IMR-90 (cell line): ENCODE data around the gene CFAP69. TPM values are rescaled to one million over a fixed set of nuclear protein-coding genes. Genes with fewer than 3 reads are reported as not detected.

ENCODE experiments used
- ATAC-seq: fragments of 200-7000 bp; cut with Tn5 transposase; 2 replicates; pipeline ENCODE4 v1.9.1; 2020; ENCODE audit warnings: low read depth, mild to moderate bottlenecking, moderate library complexity
- BruUV-seq: library from RNA; stranded (reverse); fragments of 400-500 nt; replicated peaks from 2 replicates; lab custom pipeline; 2021; lab: Mats Ljungman, UMichigan
- CTCF ChIA-PET: fragments of 300-600 bp; formaldehyde crosslinking; extraction: SDS; loops from one replicate; lab custom pipeline; 2021; ENCODE audit warnings: antibody characterized with exemption; lab: Yijun Ruan, JAX
- POLR2A ChIA-PET: fragments of 300-600 bp; sonication (Branson Sonifier 250); formaldehyde crosslinking; loops from one replicate; lab custom pipeline; 2022; ENCODE audit warnings: antibody characterized with exemption; ENCODE audit not compliant: unreplicated experiment; lab: Charles Lee
- DNase-seq: peaks from one replicate; pipeline ENCODE4 v3.0.0; 2013
- H2AFZ ChIP-seq: replicated peaks from 2 replicates; pipeline ENCODE3; 2013; ENCODE audit warnings: low read length, mild to moderate bottlenecking; ENCODE audit not compliant: poor library complexity
- H2AK5ac ChIP-seq: 2 replicates; pipeline ENCODE4 v1.6.1; 2013; ENCODE audit warnings: low read depth, low read length, inconsistent platforms
- H2AK9ac ChIP-seq: replicated peaks from 2 replicates; pipeline ENCODE3; 2013; ENCODE audit warnings: mild to moderate bottlenecking, low read depth, low read length, moderate library complexity; ENCODE audit not compliant: poor library complexity
- H2BK120ac ChIP-seq: 2 replicates; pipeline ENCODE4 v1.6.1; 2013; ENCODE audit warnings: low read depth, low read length, inconsistent platforms
- H2BK15ac ChIP-seq: 3 replicates; pipeline ENCODE4 v1.6.1; 2013; ENCODE audit warnings: low read depth, low read length, inconsistent platforms
- H2BK20ac ChIP-seq: 2 replicates; pipeline ENCODE4 v1.6.1; 2013; ENCODE audit warnings: low read depth, mild to moderate bottlenecking, inconsistent platforms, low read length, moderate library complexity
- H2BK5ac ChIP-seq: 2 replicates; pipeline ENCODE4 v1.6.1; 2013; ENCODE audit warnings: mild to moderate bottlenecking, low read depth, low read length, inconsistent platforms; ENCODE audit not compliant: poor library complexity, severe bottlenecking
- H3K14ac ChIP-seq: replicated peaks from 2 replicates; pipeline ENCODE4 v1.6.1; 2013; ENCODE audit warnings: low read depth, low read length, inconsistent platforms
- H3K18ac ChIP-seq: 2 replicates; pipeline ENCODE4 v1.6.1; 2013; ENCODE audit warnings: low read depth, low read length, control low read depth
- H3K23ac ChIP-seq: 2 replicates; pipeline ENCODE4 v1.6.1; 2013; ENCODE audit warnings: low read depth, low read length, inconsistent platforms
- H3K27ac ChIP-seq: 2 replicates; pipeline ENCODE4 v1.5.1; 2013; ENCODE audit warnings: mild to moderate bottlenecking, control low read depth, low read length; ENCODE audit not compliant: insufficient read depth
- H3K27me3 ChIP-seq: 2 replicates; pipeline ENCODE4 v1.6.1; 2013; ENCODE audit warnings: low read length; ENCODE audit not compliant: control insufficient read depth, insufficient read depth
- H3K36me3 ChIP-seq: 2 replicates; pipeline ENCODE4 v1.6.1; 2013; ENCODE audit warnings: low read length, mixed read lengths; ENCODE audit not compliant: control insufficient read depth, insufficient read depth
- H3K4ac ChIP-seq: 2 replicates; pipeline ENCODE4 v1.6.1; 2013; ENCODE audit warnings: low read depth, low read length, inconsistent platforms
- H3K4me1 ChIP-seq: 2 replicates; pipeline ENCODE4 v1.6.1; 2013; ENCODE audit warnings: low read length, mixed read lengths; ENCODE audit not compliant: control insufficient read depth, insufficient read depth
- H3K4me2 ChIP-seq: 2 replicates; pipeline ENCODE4 v1.6.1; 2013; ENCODE audit warnings: low read depth, mild to moderate bottlenecking, control low read depth, low read length, moderate library complexity
- H3K4me3 ChIP-seq: 2 replicates; pipeline ENCODE4 v1.5.1; 2013; ENCODE audit warnings: low read depth, mild to moderate bottlenecking, control low read depth, low read length, moderate library complexity; ENCODE audit not compliant: insufficient read depth
- H3K56ac ChIP-seq: 2 replicates; pipeline ENCODE4 v1.6.1; 2013; ENCODE audit warnings: low read length, inconsistent platforms; ENCODE audit not compliant: insufficient read depth; ENCODE audit errors: extremely low read depth
- H3K79me1 ChIP-seq, 2 experiments: 2 replicates each; pipeline ENCODE4 v1.6.1; 2013; ENCODE audit warnings: low read length in 2 of 2, inconsistent platforms in 1 of 2, low read depth in 1 of 2
- H3K9ac ChIP-seq: 2 replicates; pipeline ENCODE4 v1.6.1; 2013; ENCODE audit warnings: low read depth, low read length, control low read depth
- H3K9me1 ChIP-seq: 2 replicates; pipeline ENCODE4 v1.6.1; 2013; ENCODE audit warnings: low read length, inconsistent platforms; ENCODE audit not compliant: insufficient read depth
- H3K9me3 ChIP-seq: 2 replicates; pipeline ENCODE4 v1.6.1; 2013; ENCODE audit warnings: low read length; ENCODE audit not compliant: control insufficient read depth, insufficient read depth
- H4K20me1 ChIP-seq: 2 replicates; pipeline ENCODE4 v1.6.1; 2013; ENCODE audit warnings: low read length, inconsistent platforms; ENCODE audit not compliant: insufficient read depth
- H4K5ac ChIP-seq: 2 replicates; pipeline ENCODE4 v1.6.1; 2013; ENCODE audit warnings: mild to moderate bottlenecking, low read depth, low read length, control low read depth
- H4K8ac ChIP-seq, 2 experiments: 2 replicates each; pipeline ENCODE4 v1.6.1; 2013; ENCODE audit warnings: low read depth in 2 of 2, low read length in 2 of 2, control low read depth in 1 of 2, inconsistent platforms in 1 of 2
- H4K91ac ChIP-seq: 2 replicates; pipeline ENCODE4 v1.6.1; 2013; ENCODE audit warnings: low read depth, low read length, inconsistent platforms; ENCODE audit not compliant: insufficient read depth
- BHLHE40 ChIP-seq: fragments of 150-350 bp; IDR thresholded peaks from 2 replicates; pipeline ENCODE4 v1.6.1; 2016; ENCODE audit warnings: mild to moderate bottlenecking, low read depth, low read length
- CEBPB ChIP-seq: IDR thresholded peaks from 2 replicates; pipeline ENCODE4 v1.6.1; 2012; ENCODE audit warnings: low read depth, low read length, improper control_type of control experiment
- CHD1 ChIP-seq: IDR thresholded peaks from 2 replicates; pipeline ENCODE4 v1.6.1; 2012; ENCODE audit warnings: low read depth, low read length, improper control_type of control experiment
- CTCF ChIP-seq: conservative IDR thresholded peaks from 2 replicates; pipeline ENCODE4 v1.5.1; 2012; ENCODE audit warnings: mild to moderate bottlenecking, low read depth, low read length, improper control_type of control experiment
- ELK1 ChIP-seq: fragments of 150-350 bp; IDR thresholded peaks from 2 replicates; pipeline ENCODE4 v1.6.1; 2016; ENCODE audit warnings: low read depth, mild to moderate bottlenecking, low read length, moderate library complexity, borderline replicate concordance
- FOS ChIP-seq: fragments of 150-350 bp; IDR thresholded peaks from 2 replicates; pipeline ENCODE4 v1.6.1; 2016; ENCODE audit warnings: low read depth, low read length
- MAFK ChIP-seq: IDR thresholded peaks from 2 replicates; pipeline ENCODE4 v1.6.1; 2012; ENCODE audit warnings: low read depth, low read length, improper control_type of control experiment
- MAZ ChIP-seq: IDR thresholded peaks from 2 replicates; pipeline ENCODE4 v1.6.1; 2012; ENCODE audit warnings: low read depth, mild to moderate bottlenecking, low read length, improper control_type of control experiment, moderate library complexity, borderline replicate concordance
- MXI1 ChIP-seq: IDR thresholded peaks from 2 replicates; pipeline ENCODE4 v1.6.1; 2012; ENCODE audit warnings: low read depth, mild to moderate bottlenecking, low read length, moderate library complexity, borderline replicate concordance
- NFE2L2 ChIP-seq: fragments of 150-350 bp; IDR thresholded peaks from 2 replicates; pipeline ENCODE4 v1.6.1; 2016; ENCODE audit warnings: low read depth, mild to moderate bottlenecking, low read length
- POLR2A ChIP-seq: IDR thresholded peaks from 2 replicates; pipeline ENCODE4 v1.6.1; 2012; ENCODE audit warnings: mild to moderate bottlenecking, low read depth, low read length
- RAD21 ChIP-seq: IDR thresholded peaks from 2 replicates; pipeline ENCODE4 v1.6.1; 2012; ENCODE audit warnings: low read length, improper control_type of control experiment
- RCOR1 ChIP-seq: IDR thresholded peaks from 2 replicates; pipeline ENCODE4 v1.6.1; 2012; ENCODE audit warnings: mild to moderate bottlenecking, low read length, improper control_type of control experiment; ENCODE audit not compliant: insufficient replicate concordance
- RFX5 ChIP-seq: IDR thresholded peaks from 2 replicates; pipeline ENCODE4 v1.8.0; 2012; ENCODE audit warnings: low read depth, mild to moderate bottlenecking, low read length, moderate library complexity
- SMC3 ChIP-seq: fragments of 150-350 bp; IDR thresholded peaks from 2 replicates; pipeline ENCODE4 v1.6.1; 2016; ENCODE audit warnings: low read depth, mild to moderate bottlenecking, antibody characterized with exemption, low read length, moderate library complexity
- USF2 ChIP-seq: fragments of 150-350 bp; IDR thresholded peaks from 2 replicates; pipeline ENCODE4 v1.6.1; 2017; ENCODE audit warnings: mild to moderate bottlenecking, antibody characterized with exemption, low read length, low read depth
- WGBS, 2 experiments: methylation state at CpG; one replicate each; pipeline versions ENCODE4 v1.1.5 to v1.1.7; 2013; ENCODE audit warnings: missing lambda C conversion rate in 2 of 2; ENCODE audit not compliant: insufficient read length in 1 of 2; ENCODE audit errors: extremely low coverage in 2 of 2; 5-methylcytosine and 5-hydroxymethylcytosine counted together
- dilution Hi-C: fragments of 300-500 bp; cut with HindIII; formaldehyde crosslinking; loops from one replicate; pipeline ENCODE4 v1.14.3; 2018; ENCODE audit warnings: low sequenced_read_pairs; ENCODE audit not compliant: unreplicated experiment
- in situ Hi-C: fragments of 300-500 bp; cut with MboI; formaldehyde crosslinking; loops from 3 replicates; pipeline ENCODE4 v1.14.3; 2019; ENCODE audit warnings: low sequenced_read_pairs, inconsistent platforms, mixed read lengths
- intact Hi-C: fragments of 100-400 bp; cut with micrococcal nuclease; formaldehyde crosslinking; loops from 2 replicates; pipeline ENCODE4 v1.10.0; 2022
- polyA plus RNA-seq, 3 experiments: library from polyadenylated mRNA; depleted of rRNA; stranded (reverse); fragments of >200 nt; gene quantifications; 2 replicates each; pipeline ENCODE4 v1.2.3, GENCODE V29; 2012; ENCODE audit warnings: low replicate concordance in 1 of 3
- total RNA-seq: library from RNA; depleted of rRNA; stranded (reverse); fragments of >200 nt; gene quantifications from 2 replicates; pipeline ENCODE4 v1.2.3, GENCODE V29; 2012

CFAP69 gene
- total and polyA plus RNA-seq, 2 of the 4 experiments (the other 2 are of a cell fraction): 0.72 to 0.86 TPM

GRCh38 chr7:90288154-90288553 is 43.2 kb downstream of the CFAP69 start:
- CTCF ChIA-PET: no interaction called here
- dilution Hi-C loops: no loop called here
- Histone ChIP-seq H2AFZ (no peak overlapping the region), H3K36me3 (no peaks in the 10 kb centered on the region), H3K79me1 (no peaks in the 10 kb centered on the region), H2AK9ac (no peak overlapping the region), H3K27me3 (no peaks in the 10 kb centered on the region), H2BK20ac (no peak overlapping the region), H4K20me1 (no peaks in the 10 kb centered on the region), H3K4ac (no peak overlapping the region), H3K23ac (no peak overlapping the region), H3K9ac (no peak overlapping the region), H3K4me3 (no peak overlapping the region), H4K8ac (no peak overlapping the region), H3K56ac (no peak overlapping the region), H2BK15ac (no peak overlapping the region), H4K91ac (no peak overlapping the region), H3K9me3 (no peaks in the 10 kb centered on the region), H2BK120ac (no peak overlapping the region), H3K4me1 (no peaks in the 10 kb centered on the region), H2AK5ac (no peak overlapping the region), H3K14ac (no peak overlapping the region), H2BK5ac (no peak overlapping the region), H3K9me1 (no peaks in the 10 kb centered on the region), H3K27ac (no peak overlapping the region), H3K18ac (no peak overlapping the region), H3K4me2 (no peak overlapping the region), H4K5ac (no peak overlapping the region)
- in situ Hi-C loops: no loop called here
- intact Hi-C loops: no loop called here
- DNase-seq (no peak), ATAC-seq (no peak)
- POLR2A ChIA-PET: no interaction called here
- no CpG with 5 or more reads among the region's 3 CpGs for WGBS, 2 experiments
- no peak for TF ChIP-seq MAFK
- TF ChIP-seq BHLHE40: no peak
- no peak for TF ChIP-seq CEBPB
- TF ChIP-seq FOS: no peak
- no peak for TF ChIP-seq ELK1
- TF ChIP-seq RFX5: no peak
- no peak for TF ChIP-seq USF2
- TF ChIP-seq CTCF: no peak
- no peak for TF ChIP-seq MAZ
- TF ChIP-seq POLR2A: no peak
- no peak for TF ChIP-seq NFE2L2
- no peak for TF ChIP-seq RAD21
- TF ChIP-seq CHD1: no peak
- no peak for TF ChIP-seq MXI1
- no peak for TF ChIP-seq SMC3
- TF ChIP-seq RCOR1: no peak
- BruUV-seq: no TSS peak
